Stimulated activated naive CD8-positive, alpha-beta T cell treated with anti-CD3 and anti-CD28 coated beads, Interleukin-15, Interleukin-2, amounts not matched to agents 100 ng/mL and 50 ng/mL, for 24 hours (primary cell): ENCODE data around the gene GON4L.
"Not testable (repeated sequence)": the region's sequence is repeated elsewhere in the genome, so short reads cannot be mapped to it uniquely, and the experiment has no call there.

Experiments
- H3K27ac Mint-ChIP-seq: one replicate; pipeline ENCODE4 v1.8.0; 2021; ENCODE audit warnings: mild to moderate bottlenecking, mixed read lengths
- H3K27me3 Mint-ChIP-seq: one replicate; pipeline ENCODE4 v1.8.0; 2021; ENCODE audit warnings: mixed read lengths
- H3K36me3 Mint-ChIP-seq: one replicate; pipeline ENCODE4 v1.8.0; 2021; ENCODE audit warnings: low read depth, mixed read lengths
- H3K4me1 Mint-ChIP-seq: one replicate; pipeline ENCODE4 v1.8.0; 2021; ENCODE audit warnings: low read depth, mixed read lengths
- H3K4me3 Mint-ChIP-seq: one replicate; pipeline ENCODE4 v1.8.0; 2021; ENCODE audit warnings: mild to moderate bottlenecking, mixed read lengths
- H3K9me3 Mint-ChIP-seq: one replicate; pipeline ENCODE4 v1.8.0; 2021; ENCODE audit warnings: mixed read lengths

The GON4L gene

GRCh38 chr1:155856975-155857930, at the start of gene GON4L:
Gene GON4L (minus strand): TSS chr1:155857214. CDS start chr1:155853780, 3,434 bp downstream.
- Mint-ChIP-seq H3K27ac (peak within 1 kb of the TSS; percentile 94), H3K27me3 (no peaks in the 10 kb centered on the region), H3K4me3 (peak within 1 kb of the TSS; percentile 97), H3K9me3 (no peaks in the 10 kb centered on the region), H3K36me3 (peaks cover 13% of the 10 kb centered on the region), H3K4me1 (peaks cover 72% of the 10 kb centered on the region)

- no peak overlapping the region for H3K27ac Mint-ChIP-seq
- H3K4me3 Mint-ChIP-seq, result no peak overlapping the region
- H3K4me1 Mint-ChIP-seq, result peaks cover under 1% of the 10 kb centered on the region
- H3K9me3 Mint-ChIP-seq, result no peaks in the 10 kb centered on the region
- H3K27me3 Mint-ChIP-seq, result no peaks in the 10 kb centered on the region
- peaks cover 61% of the 10 kb centered on the region for H3K36me3 Mint-ChIP-seq
These were observed 47.2 kb upstream of the GON4L start for GRCh38 chr1:155904261-155904660.

GRCh38 chr1:155900161-155900560, 43.1 kb upstream of the GON4L start:
- Mint-ChIP-seq H3K36me3 (peaks cover 56% of the 10 kb centered on the region), H3K4me3 (no peak overlapping the region), H3K27me3 (no peaks in the 10 kb centered on the region), H3K4me1 (no peaks in the 10 kb centered on the region), H3K27ac (no peak overlapping the region), H3K9me3 (no peaks in the 10 kb centered on the region)

GRCh38 chr1:155899683-155900082, 42.7 kb upstream of the GON4L start:
- Mint-ChIP-seq H3K27ac (no peak overlapping the region), H3K36me3 (peaks cover 54% of the 10 kb centered on the region), H3K9me3 (no peaks in the 10 kb centered on the region), H3K27me3 (no peaks in the 10 kb centered on the region), H3K4me1 (no peaks in the 10 kb centered on the region), H3K4me3 (no peak overlapping the region)

GRCh38 chr1:155898888-155899287, 41.9 kb upstream of the GON4L start:
- peaks cover 2% of the 10 kb centered on the region for H3K4me1 Mint-ChIP-seq
- no peak overlapping the region for H3K4me3 Mint-ChIP-seq
- H3K27ac Mint-ChIP-seq, result no peak overlapping the region
- H3K36me3 Mint-ChIP-seq, result peaks cover 46% of the 10 kb centered on the region
- H3K9me3 Mint-ChIP-seq, result no peaks in the 10 kb centered on the region
- H3K27me3 Mint-ChIP-seq, result no peaks in the 10 kb centered on the region

GRCh38 chr1:155897746-155898145, 40.7 kb upstream of the GON4L start:
- H3K4me1 Mint-ChIP-seq, result peaks cover 12% of the 10 kb centered on the region
- peak overlapping the region; percentile 4 for H3K27ac Mint-ChIP-seq
- no peaks in the 10 kb centered on the region for H3K27me3 Mint-ChIP-seq
- no peaks in the 10 kb centered on the region for H3K9me3 Mint-ChIP-seq
- no peak overlapping the region for H3K4me3 Mint-ChIP-seq
- H3K36me3 Mint-ChIP-seq, result peaks cover 39% of the 10 kb centered on the region

- not testable (repeated sequence) for H3K4me3 Mint-ChIP-seq, H3K27ac Mint-ChIP-seq, H3K27me3 Mint-ChIP-seq, H3K9me3 Mint-ChIP-seq
- peaks cover 33% of the 10 kb centered on the region for H3K36me3 Mint-ChIP-seq
- peaks cover 12% of the 10 kb centered on the region for H3K4me1 Mint-ChIP-seq
These were observed 39.5 kb upstream of the GON4L start for GRCh38 chr1:155896476-155896875.

GRCh38 chr1:155895617-155896016, 38.6 kb upstream of the GON4L start:
- peaks cover 12% of the 10 kb centered on the region for H3K4me1 Mint-ChIP-seq
- peaks cover 30% of the 10 kb centered on the region for H3K36me3 Mint-ChIP-seq
- not testable (repeated sequence) for H3K27me3 Mint-ChIP-seq

GRCh38 chr1:155893389-155894142, 36.6 kb upstream of the GON4L start:
- Mint-ChIP-seq H3K27me3 (no peaks in the 10 kb centered on the region), H3K36me3 (peaks cover 9% of the 10 kb centered on the region), H3K9me3 (no peaks in the 10 kb centered on the region), H3K4me1 (peaks cover 12% of the 10 kb centered on the region), H3K4me3 (no peak overlapping the region), H3K27ac (no peak overlapping the region)

More at GRCh38 chr1:155895617-155896016, 38.6 kb upstream of the GON4L start:
- H3K9me3 Mint-ChIP-seq, H3K4me3 Mint-ChIP-seq, H3K27ac Mint-ChIP-seq: not testable (repeated sequence)

GRCh38 chr1:155892796-155893195, 35.8 kb upstream of the GON4L start:
- no peak overlapping the region for H3K4me3 Mint-ChIP-seq
- no peak overlapping the region for H3K27ac Mint-ChIP-seq
- peaks cover 5% of the 10 kb centered on the region for H3K36me3 Mint-ChIP-seq
- H3K9me3 Mint-ChIP-seq, result no peaks in the 10 kb centered on the region
- H3K4me1 Mint-ChIP-seq, result peaks cover 12% of the 10 kb centered on the region
- H3K27me3 Mint-ChIP-seq, result no peaks in the 10 kb centered on the region

GRCh38 chr1:155890251-155890650, 33.2 kb upstream of the GON4L start:
- no peaks in the 10 kb centered on the region for H3K9me3 Mint-ChIP-seq
- no peaks in the 10 kb centered on the region for H3K27me3 Mint-ChIP-seq
- H3K27ac Mint-ChIP-seq, result no peak overlapping the region
- no peaks in the 10 kb centered on the region for H3K36me3 Mint-ChIP-seq
- no peak overlapping the region for H3K4me3 Mint-ChIP-seq
- peaks cover 12% of the 10 kb centered on the region for H3K4me1 Mint-ChIP-seq

- Mint-ChIP-seq H3K4me3 (no peak overlapping the region), H3K27me3 (no peaks in the 10 kb centered on the region), H3K9me3 (no peaks in the 10 kb centered on the region), H3K4me1 (peaks cover 12% of the 10 kb centered on the region), H3K36me3 (no peaks in the 10 kb centered on the region), H3K27ac (no peak overlapping the region)
These were observed 32.6 kb upstream of the GON4L start for GRCh38 chr1:155889566-155889965.

- Mint-ChIP-seq H3K36me3 (no peaks in the 10 kb centered on the region), H3K27ac (no peak overlapping the region)
These were observed 31.5 kb upstream of the GON4L start for GRCh38 chr1:155888481-155888880.

GRCh38 chr1:155884982-155885381, 28.0 kb upstream of the GON4L start:
- no peaks in the 10 kb centered on the region for H3K9me3 Mint-ChIP-seq
- H3K4me1 Mint-ChIP-seq, result peaks cover 5% of the 10 kb centered on the region
- H3K27me3 Mint-ChIP-seq, result no peaks in the 10 kb centered on the region
- no peak overlapping the region for H3K27ac Mint-ChIP-seq
- peaks cover 4% of the 10 kb centered on the region for H3K36me3 Mint-ChIP-seq
- H3K4me3 Mint-ChIP-seq, result no peak overlapping the region

More at GRCh38 chr1:155888481-155888880, 31.5 kb upstream of the GON4L start:
- Mint-ChIP-seq H3K9me3 (no peaks in the 10 kb centered on the region), H3K4me1 (peaks cover 6% of the 10 kb centered on the region), H3K4me3 (no peak overlapping the region), H3K27me3 (no peaks in the 10 kb centered on the region)
